Retinal pigment epithelial cell (primary cell): Measurements from ENCODE around the gene MAPKAP1.
A peak's percentile ranks its signal among the peaks of the same experiment; 100 is the strongest.

Experiments
- DNase-seq: peaks from one replicate; pipeline ENCODE4 v3.0.0-alpha.2; 2010; ENCODE audit warnings: low read depth
- H3K4me3 ChIP-seq: 2 replicates; pipeline ENCODE4 v1.5.1; 2011; ENCODE audit warnings: mild to moderate bottlenecking, low read length, control low read depth, moderate library complexity
- TF ChIP-seq, protein P1 (sequence below): conservative IDR thresholded peaks from 2 replicates; pipeline ENCODE4 v1.5.1; 2011; ENCODE audit warnings: low read depth, low read length, control low read depth, inconsistent platforms

The MAPKAP1 gene

DNA sequence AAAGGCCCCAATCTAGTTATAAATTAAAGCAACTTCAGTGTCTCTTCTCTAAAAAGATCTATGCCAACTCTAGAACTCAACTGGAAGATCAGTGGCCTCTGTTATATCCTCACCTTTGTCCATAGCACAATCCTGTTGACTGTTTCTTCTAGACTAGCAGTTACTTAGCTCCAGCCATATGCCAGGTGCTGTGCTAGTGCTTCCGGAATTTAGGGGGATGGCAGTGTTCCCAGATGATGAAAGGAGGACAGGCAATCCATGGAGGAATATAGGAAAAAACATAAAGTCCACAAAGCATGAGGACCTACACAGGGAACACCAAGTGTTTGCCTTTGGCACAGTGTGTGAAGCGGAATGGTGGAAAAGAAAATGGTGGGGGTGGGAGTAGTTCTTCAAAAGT is 214.3 kb downstream of the MAPKAP1 start:
- no peak overlapping the region for H3K4me3 ChIP-seq

DNA sequence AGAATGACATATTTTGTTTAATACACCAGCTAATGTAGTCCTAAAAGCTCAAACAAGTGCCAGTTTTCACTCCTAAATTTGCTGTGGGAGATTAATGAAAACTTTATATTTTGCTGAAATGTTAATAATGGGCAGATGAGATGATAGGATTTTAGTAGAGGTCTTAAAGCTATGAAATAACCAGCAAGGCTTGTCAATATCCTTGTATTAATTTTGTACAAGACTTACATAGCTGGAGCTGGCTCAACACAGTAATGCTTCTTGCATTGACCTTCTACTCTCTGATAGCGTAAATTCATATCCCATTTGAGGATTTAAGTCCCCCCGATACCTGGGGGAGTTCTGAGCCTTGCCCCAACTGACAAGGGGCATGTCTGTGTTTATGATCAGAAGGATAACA is 219.2 kb downstream of the MAPKAP1 start:
- TF ChIP-seq, protein P1, sequence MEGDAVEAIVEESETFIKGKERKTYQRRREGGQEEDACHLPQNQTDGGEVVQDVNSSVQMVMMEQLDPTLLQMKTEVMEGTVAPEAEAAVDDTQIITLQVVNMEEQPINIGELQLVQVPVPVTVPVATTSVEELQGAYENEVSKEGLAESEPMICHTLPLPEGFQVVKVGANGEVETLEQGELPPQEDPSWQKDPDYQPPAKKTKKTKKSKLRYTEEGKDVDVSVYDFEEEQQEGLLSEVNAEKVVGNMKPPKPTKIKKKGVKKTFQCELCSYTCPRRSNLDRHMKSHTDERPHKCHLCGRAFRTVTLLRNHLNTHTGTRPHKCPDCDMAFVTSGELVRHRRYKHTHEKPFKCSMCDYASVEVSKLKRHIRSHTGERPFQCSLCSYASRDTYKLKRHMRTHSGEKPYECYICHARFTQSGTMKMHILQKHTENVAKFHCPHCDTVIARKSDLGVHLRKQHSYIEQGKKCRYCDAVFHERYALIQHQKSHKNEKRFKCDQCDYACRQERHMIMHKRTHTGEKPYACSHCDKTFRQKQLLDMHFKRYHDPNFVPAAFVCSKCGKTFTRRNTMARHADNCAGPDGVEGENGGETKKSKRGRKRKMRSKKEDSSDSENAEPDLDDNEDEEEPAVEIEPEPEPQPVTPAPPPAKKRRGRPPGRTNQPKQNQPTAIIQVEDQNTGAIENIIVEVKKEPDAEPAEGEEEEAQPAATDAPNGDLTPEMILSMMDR = no peak

More for the DNA sequence above, 214.3 kb downstream of the MAPKAP1 start:
- TF ChIP-seq, protein P1 = no peak
- DNase-seq = no peak

DNA sequence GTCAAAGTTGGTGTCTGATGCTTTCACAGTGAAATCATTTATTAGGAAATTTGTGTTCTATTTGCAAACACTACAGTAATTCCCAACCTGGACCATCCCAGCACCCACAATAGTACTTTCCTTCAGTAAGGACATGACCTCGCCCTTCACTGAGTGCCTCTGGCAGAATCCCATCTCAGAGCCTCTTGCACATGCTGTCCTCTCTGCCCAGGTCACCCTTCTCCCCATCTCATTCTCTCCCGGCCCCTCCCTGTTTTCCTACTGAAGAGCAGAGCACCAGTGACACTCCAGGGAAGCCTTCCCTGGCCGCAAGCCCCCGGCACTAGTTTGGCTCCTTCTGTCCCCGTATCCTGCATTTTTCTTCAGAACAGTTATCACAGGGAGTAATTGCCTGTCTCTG is 220.4 kb downstream of the MAPKAP1 start:
- TF ChIP-seq, protein P1 = no peak
- no peak for DNase-seq
- H3K4me3 ChIP-seq = no peak overlapping the region

More for the DNA sequence above, 219.2 kb downstream of the MAPKAP1 start:
- DNase-seq = no peak
- H3K4me3 ChIP-seq = no peak overlapping the region

DNA sequence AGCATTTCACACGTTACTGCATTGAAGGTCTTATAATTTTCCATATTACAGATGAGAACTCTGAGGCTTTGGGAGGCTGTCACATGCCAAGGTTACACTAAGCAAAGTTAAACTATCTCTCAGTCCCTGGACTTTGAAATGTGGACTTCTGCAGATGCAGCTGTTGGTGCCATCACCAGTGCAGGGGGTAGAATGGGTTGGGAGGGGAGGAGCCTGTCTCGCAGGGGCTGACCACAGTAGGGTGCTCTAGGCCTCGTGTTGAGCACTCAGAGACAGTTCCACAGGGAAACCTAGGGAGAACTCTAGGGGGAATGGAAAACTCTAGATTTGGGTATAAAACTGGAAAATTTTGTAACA is 220.9 kb downstream of the MAPKAP1 start:
- DNase-seq = no peak
- H3K4me3 ChIP-seq = no peak overlapping the region
- TF ChIP-seq, protein P1 = no peak

DNA sequence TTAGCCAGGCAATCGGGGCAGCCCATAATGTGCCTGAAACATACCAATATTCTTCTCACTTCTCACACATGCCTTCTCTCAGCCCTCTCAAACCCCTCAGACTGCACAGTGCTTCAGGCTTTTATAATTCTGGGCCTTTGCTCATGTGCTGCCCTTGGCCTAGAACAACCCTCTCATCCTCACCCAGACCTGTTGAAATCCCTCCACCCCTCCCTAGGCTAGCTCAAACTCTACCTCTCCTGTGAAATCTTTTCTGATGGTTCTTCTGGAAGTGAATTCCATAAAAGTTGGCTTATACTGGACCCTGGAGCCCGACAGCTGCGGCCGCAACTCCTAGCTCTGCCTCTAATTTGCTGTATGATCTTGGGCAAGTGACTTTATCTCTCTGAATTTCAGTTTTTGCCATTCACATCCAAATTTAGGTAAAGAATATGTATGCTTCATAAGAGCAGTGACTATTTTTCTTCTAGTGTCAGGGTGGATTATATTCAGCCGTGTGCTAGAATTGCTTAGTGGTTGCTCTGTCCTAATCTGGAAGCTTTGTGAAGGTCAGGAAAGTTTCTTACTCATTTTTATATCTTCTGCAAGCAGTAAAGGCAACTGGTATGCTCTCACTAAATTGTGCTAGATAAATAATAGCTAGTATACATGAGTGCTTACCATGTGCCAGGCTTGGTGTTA is 221.4 kb downstream of the MAPKAP1 start:
- DNase-seq = no peak
- no peak overlapping the region for H3K4me3 ChIP-seq
- TF ChIP-seq, protein P1 = no peak

DNA sequence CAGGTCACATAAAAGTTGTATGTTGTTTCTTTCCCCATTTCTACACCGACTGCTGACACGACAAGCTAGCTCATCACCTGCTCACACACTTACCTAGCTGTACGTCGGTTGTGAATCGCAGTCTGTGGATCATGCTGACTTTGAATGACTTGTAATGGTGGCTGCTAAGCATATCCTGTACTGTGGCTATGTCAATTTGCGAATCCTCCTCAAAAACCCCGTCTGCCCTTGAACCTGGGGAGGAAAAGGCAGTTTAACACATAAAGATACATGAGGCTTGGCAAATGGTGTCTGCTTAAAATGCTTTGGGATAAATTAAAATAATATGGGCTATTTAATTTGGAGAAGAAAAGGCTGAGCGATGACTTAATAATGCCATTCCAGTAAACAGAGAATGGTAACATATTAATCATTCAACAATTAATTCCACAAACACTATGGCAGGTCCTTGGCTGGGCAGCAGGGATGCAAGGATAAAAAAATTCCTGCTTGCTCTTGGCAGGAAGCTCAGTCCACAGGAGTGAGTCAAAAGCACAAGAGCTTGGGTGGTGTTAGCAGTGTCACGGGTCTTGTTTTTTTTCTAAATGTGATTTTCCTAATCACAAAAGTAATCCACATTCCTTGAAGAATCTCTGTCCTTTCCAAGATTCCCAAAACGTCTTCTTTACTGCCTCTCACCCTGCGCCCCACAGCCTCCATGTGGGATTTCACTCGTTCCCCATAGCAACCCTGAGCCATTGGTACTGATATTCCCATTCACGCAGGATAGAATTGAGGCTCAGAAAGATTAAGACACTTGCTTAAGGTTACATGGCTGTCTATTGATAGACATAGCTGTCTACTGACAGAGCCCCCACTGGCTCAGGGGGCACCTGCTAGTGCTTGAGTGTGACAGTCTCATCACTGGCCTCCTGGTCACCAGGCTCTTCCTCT is 222.4 kb downstream of the MAPKAP1 start:
- DNase-seq = peak; percentile 89
- no peak overlapping the region for H3K4me3 ChIP-seq
- TF ChIP-seq, protein P1 = no peak
